KBM-7 (cell line): ENCODE data around the gene RPRD2.
"Not testable (repeated sequence)": the region's sequence is repeated elsewhere in the genome, so short reads cannot be mapped to it uniquely, and the experiment has no call there.

Experiments
- DNase-seq: peaks from one replicate; pipeline ENCODE4 v3.0.0-alpha.2; 2015
- in situ Hi-C: fragments of 300-500 bp; cut with MboI; formaldehyde crosslinking; loops from 2 replicates; pipeline ENCODE4 v1.14.3; 2020; ENCODE audit warnings: low sequenced_read_pairs, low pct_unique_long_range_greater_than_20kb, mixed read lengths

RPRD2 gene

GRCh38 chr1:150363426-150364230 lies at the start of gene RPRD2:
Gene RPRD2 (plus strand): TSS chr1:150364147. CDS start chr1:150364715, 568 bp downstream.
- peak; percentile 99 for DNase-seq
- in situ Hi-C loops = no loop called here

GRCh38 chr1:150314691-150315090 lies 49.3 kb upstream of the RPRD2 start:
- in situ Hi-C loops, DNase-seq: not testable (repeated sequence)

GRCh38 chr1:150320667-150320978 lies 43.3 kb upstream of the RPRD2 start:
- in situ Hi-C loops = no loop called here
- no peak for DNase-seq

- in situ Hi-C loops = no loop called here
- DNase-seq = no peak
Observed at GRCh38 chr1:150321826-150322166, 42.2 kb upstream of the RPRD2 start.

GRCh38 chr1:150322310-150322709 lies 41.6 kb upstream of the RPRD2 start:
- DNase-seq = no peak

GRCh38 chr1:150332651-150333290 lies 31.2 kb upstream of the RPRD2 start:
- no peak for DNase-seq
- in situ Hi-C loops = no loop called here

More at GRCh38 chr1:150322310-150322709, 41.6 kb upstream of the RPRD2 start:
- in situ Hi-C loops = no loop called here

- no peak for DNase-seq
- in situ Hi-C loops = no loop called here
Observed at GRCh38 chr1:150346316-150346715, 17.6 kb upstream of the RPRD2 start.

- DNase-seq = no peak
- in situ Hi-C loops = no loop called here
Observed at GRCh38 chr1:150352866-150353265, 11.1 kb upstream of the RPRD2 start.

GRCh38 chr1:150362721-150363425 lies 1.1 kb upstream of the RPRD2 start:
- in situ Hi-C loops = no loop called here
- DNase-seq = no peak

GRCh38 chr1:150364231-150365003 lies 470 bp downstream of the RPRD2 start:
- in situ Hi-C loops = no loop called here
- peak; percentile 68 for DNase-seq

GRCh38 chr1:150365941-150366340 lies 2.0 kb downstream of the RPRD2 start:
- in situ Hi-C loops = no loop called here
- no peak for DNase-seq

GRCh38 chr1:150366416-150367296 lies 2.7 kb downstream of the RPRD2 start:
- DNase-seq = peak; percentile 21
- in situ Hi-C loops = no loop called here

GRCh38 chr1:150371110-150371509 lies 7.2 kb downstream of the RPRD2 start:
- in situ Hi-C loops = no loop called here
- DNase-seq = no peak

- in situ Hi-C loops = no loop called here
- no peak for DNase-seq
Observed at GRCh38 chr1:150372580-150372979, 8.6 kb downstream of the RPRD2 start.

- in situ Hi-C loops = no loop called here
- no peak for DNase-seq
Observed at GRCh38 chr1:150376110-150376509, 12.2 kb downstream of the RPRD2 start.

GRCh38 chr1:150383631-150384324 lies 19.8 kb downstream of the RPRD2 start:
- in situ Hi-C loops = no loop called here
- DNase-seq = no peak

GRCh38 chr1:150385537-150386445 lies 21.8 kb downstream of the RPRD2 start:
- DNase-seq = no peak
- in situ Hi-C loops = no loop called here
